Lung microvascular endothelial cell (primary cell): Measurements from ENCODE around the gene ADAMTS9. TPM values are rescaled to one million over a fixed set of nuclear protein-coding genes. Genes with fewer than 3 reads are reported as not detected.
A peak's percentile ranks its signal among the peaks of the same experiment; 100 is the strongest.

Experiments used
- DNase-seq, 2 donors: peaks; one replicate each; pipeline versions ENCODE4 v3.0.0 to v3.0.0-alpha.2; 2010; ENCODE audit warnings: low read depth in 2 of 2
- total RNA-seq: library from RNA; depleted of rRNA; stranded (reverse); fragments of >200 nt; gene quantifications from 2 replicates; pipeline ENCODE4 v1.2.1, GENCODE V29; 2014

Gene ADAMTS9, protein sequence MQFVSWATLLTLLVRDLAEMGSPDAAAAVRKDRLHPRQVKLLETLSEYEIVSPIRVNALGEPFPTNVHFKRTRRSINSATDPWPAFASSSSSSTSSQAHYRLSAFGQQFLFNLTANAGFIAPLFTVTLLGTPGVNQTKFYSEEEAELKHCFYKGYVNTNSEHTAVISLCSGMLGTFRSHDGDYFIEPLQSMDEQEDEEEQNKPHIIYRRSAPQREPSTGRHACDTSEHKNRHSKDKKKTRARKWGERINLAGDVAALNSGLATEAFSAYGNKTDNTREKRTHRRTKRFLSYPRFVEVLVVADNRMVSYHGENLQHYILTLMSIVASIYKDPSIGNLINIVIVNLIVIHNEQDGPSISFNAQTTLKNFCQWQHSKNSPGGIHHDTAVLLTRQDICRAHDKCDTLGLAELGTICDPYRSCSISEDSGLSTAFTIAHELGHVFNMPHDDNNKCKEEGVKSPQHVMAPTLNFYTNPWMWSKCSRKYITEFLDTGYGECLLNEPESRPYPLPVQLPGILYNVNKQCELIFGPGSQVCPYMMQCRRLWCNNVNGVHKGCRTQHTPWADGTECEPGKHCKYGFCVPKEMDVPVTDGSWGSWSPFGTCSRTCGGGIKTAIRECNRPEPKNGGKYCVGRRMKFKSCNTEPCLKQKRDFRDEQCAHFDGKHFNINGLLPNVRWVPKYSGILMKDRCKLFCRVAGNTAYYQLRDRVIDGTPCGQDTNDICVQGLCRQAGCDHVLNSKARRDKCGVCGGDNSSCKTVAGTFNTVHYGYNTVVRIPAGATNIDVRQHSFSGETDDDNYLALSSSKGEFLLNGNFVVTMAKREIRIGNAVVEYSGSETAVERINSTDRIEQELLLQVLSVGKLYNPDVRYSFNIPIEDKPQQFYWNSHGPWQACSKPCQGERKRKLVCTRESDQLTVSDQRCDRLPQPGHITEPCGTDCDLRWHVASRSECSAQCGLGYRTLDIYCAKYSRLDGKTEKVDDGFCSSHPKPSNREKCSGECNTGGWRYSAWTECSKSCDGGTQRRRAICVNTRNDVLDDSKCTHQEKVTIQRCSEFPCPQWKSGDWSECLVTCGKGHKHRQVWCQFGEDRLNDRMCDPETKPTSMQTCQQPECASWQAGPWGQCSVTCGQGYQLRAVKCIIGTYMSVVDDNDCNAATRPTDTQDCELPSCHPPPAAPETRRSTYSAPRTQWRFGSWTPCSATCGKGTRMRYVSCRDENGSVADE (N-terminal part only)
- 20.6 and 21.1 TPM in 2 replicates for total RNA-seq

- DNase-seq: peak; percentile 68 to 89
Observed at GRCh38 chr3:64687781-64688604, at the start of gene ADAMTS9. Gene ADAMTS9 (minus strand): TSS chr3:64688000. CDS start chr3:64687657, 343 bp downstream.

- DNase-seq: no peak
Observed at GRCh38 chr3:64732576-64732975, 44.8 kb upstream of the ADAMTS9 start.

DNA sequence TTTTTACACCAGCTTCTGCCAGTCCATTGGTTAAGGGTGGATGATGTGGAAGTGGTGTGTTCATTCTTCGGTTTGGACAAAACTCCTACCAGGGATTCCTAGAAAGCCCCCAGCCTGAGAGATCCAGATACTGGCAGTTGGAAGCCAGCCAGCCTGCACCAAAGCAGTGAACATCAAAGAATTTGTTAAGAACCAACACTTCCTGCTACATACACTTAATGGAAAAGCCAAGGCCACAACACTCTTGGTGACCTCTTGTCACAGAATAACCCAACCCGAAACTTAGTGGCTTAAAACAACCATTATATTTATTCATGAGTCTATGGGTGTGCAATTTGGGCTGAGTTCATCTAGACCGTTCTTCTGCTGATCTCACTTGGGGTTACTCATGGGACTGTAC, 42.9 kb upstream of the ADAMTS9 start:
- DNase-seq: no peak

DNA sequence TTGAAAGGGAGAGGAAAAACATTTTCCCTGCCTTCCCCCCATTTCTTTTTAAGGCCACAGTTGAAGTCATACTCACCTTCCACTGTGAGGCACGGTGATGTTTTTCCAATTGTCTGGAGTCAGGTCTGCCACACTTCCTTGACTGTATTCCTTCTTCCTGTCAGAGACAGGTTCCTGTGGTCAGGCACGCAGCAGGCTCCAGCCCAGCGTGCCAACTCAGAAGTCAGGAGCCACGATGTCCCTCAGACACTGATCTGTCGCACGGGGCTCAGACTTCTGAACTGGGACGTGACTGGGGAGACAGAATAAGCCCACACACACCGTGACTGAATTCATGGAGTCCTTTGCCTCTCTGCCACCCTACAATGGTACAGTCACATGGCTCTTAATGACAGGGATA, 41.2 kb upstream of the ADAMTS9 start:
- DNase-seq: peak; percentile 24 to 45

DNA sequence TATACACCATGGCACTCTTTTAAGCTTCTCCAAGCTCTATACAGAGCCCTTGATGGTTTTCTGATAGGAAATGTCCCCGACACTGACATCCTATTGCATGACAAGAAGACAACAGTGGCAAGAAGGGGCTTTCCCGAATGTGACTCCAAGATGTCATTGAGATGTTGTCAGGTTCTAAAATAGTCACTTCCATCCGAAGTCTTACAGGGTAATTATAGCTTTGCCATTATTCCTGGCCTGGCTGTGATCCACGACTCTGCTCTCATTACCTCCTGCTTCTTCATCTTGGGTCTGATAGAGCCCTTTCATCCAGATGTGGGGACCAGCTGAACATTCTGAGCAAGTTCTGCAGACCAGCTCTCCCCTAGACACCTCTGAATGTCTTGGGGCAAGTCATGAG, 40.6 kb upstream of the ADAMTS9 start:
- no peak for DNase-seq

DNA sequence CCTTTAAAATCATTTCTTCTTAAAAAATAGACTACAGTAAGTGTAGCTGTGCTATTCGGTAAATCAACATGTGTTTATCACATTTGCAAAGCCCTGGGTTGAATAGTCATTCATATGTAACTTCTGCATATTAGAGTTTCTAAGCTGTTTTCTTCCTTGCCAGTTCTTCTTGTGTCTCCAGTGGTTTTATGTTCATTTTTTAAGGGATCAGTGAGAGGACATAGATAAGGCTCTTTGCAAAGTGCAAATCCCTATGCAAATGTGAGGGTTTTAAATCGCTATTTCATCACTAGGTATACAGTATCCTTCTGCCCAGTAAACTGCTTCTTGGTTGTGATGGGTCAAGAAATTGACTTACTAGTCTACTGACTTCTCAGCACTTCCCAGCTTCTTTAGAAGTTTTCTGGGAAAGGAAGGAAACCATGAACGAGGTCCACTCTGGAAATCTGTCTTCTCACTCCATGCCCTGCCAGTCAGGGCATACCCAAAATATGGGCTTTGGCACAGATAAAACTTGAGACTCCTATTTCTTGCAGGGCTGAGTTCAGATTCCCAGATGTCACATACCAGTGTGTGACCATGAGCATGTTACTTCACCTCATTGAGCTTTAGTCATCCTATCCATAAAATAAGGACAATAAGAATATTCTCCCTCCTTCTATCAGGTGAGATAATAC, 38.8 kb upstream of the ADAMTS9 start:
- no peak for DNase-seq

DNA sequence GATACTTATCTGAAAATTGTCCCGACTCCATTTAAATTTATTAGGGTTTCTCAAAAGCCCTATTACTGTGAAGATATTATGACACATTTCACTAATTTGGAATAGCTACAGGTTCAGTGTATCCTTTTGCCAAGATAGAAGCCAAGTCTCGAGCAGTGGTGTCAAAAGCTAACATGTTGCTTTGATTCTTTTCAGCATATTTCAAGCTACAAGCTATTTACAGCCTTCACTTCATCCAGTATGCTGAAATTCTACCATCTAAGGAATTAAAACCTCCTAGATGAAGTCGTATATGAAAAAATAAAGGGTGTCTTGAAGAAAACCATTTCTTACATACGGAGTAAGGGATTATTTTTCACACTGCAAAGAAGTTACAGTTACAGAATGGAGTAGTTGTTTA, 31.2 kb upstream of the ADAMTS9 start:
- DNase-seq: no peak

- DNase-seq: peak in 1 of 2 donors; percentile 28
Observed at GRCh38 chr3:64717872-64718613, 30.2 kb upstream of the ADAMTS9 start.

GRCh38 chr3:64717411-64717810, 29.6 kb upstream of the ADAMTS9 start:
- no peak for DNase-seq

DNA sequence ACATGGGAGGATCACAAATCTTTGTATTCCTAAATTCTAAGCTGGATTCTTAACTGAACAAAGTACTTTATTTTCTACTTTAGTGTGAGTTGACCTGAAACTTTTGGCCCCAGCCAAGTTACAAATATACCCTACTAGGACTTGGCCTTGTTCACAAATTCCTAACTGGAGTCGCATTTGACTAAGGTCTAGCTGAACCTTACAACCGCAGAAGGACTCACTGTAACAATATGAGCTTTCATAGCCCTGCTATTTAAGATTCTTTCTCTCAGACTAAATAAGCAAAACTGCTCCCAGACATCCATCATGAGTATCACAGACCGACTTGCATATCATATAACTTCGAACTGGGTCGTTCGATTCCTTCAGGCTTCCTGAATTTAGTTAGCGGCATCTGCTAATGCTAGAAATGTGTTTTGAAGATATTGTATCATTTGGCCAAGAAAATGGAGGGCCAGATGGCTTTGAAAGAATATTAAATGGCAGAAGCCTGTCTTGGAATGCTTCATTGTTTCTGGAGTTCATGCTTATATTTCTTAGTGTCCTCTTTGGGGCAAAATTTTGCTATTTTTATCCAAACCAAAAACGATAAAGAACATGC, 28.4 kb upstream of the ADAMTS9 start:
- no peak for DNase-seq

- DNase-seq: no peak
Observed at GRCh38 chr3:64715211-64715982, 27.6 kb upstream of the ADAMTS9 start.

- no peak for DNase-seq
Observed at GRCh38 chr3:64708456-64708855, 20.7 kb upstream of the ADAMTS9 start.

GRCh38 chr3:64705946-64706345, 18.1 kb upstream of the ADAMTS9 start:
- no peak for DNase-seq

DNA sequence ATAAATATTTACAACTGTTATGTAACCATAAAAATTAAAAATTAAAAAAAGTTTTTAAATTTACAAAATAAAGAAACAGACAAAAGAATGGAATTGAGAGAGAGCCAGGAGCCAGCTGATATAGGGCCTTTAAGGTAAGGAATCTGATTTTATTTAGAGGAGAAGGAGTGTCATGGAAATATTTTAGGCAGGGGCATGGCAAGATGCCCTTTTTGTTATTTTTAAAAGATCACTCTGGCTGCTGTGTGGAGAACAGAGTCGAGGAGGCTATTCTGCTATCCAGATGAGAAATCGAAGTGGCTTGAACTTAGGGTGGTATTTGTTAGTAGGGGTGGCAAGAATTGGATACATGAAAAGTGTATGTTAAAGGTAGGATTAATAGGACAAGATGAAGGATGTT, 9.1 kb upstream of the ADAMTS9 start:
- DNase-seq: no peak

DNA sequence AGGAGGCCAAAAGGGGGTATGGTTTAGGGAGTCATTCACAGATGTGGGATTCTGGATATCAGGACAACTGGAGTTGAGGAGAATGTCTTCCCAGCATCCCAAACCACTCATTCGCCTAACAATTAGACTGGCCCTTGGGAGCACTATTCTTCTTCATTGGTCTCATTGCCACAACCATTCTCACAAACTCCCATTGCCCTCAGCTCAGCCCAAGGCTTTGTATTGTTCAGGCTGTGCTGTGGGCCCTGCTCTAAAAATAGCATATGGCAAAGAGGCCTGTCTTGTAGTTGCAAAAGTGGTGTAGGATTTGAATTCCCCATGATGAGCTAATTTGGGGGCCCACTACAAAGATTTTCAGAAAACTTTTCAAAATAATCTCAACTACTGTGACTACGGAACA, 6.3 kb upstream of the ADAMTS9 start:
- no peak for DNase-seq

- peak; percentile 59 to 65 for DNase-seq
Observed at GRCh38 chr3:64693031-64693430, 5.2 kb upstream of the ADAMTS9 start.

GRCh38 chr3:64691051-64691450, 3.3 kb upstream of the ADAMTS9 start:
- peak; percentile 55 to 89 for DNase-seq

DNA sequence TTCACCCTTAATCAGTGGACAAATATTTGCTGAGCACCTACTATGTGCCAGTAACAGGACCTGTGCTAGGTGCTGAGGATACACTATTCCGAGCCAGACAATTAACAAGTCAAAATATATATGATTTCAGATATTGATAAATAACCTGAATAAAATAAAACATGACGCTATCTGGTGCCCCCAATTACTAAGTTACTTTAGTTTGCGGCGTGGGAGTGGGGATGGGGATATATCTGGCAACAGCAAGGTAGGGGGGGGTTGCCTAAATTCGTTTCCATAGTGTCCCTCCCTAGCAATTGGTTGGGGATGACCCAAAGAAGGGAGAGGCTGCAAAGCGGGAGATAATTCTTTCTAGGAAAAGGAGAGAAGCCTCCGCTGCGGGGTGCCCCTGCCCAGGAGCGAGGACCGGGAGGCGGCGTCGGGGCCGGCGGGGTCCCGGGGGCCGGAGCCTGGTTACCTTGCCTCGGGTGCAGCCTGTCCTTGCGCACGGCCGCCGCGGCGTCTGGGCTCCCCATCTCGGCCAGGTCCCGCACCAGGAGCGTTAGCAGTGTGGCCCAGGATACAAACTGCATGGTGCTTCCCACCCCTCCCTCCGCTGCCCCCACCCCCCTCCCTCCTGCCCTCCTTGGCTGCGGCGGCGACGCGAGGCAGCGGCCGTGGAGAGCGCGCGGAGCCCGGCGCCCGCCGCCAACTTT, 567 bp downstream of the ADAMTS9 start:
- peak in 1 of 2 donors; percentile 27 for DNase-seq
